Stimulated activated CD4-positive, alpha-beta T cell treated with anti-CD3 and anti-CD28 coated beads, Interleukin-12 subunit alpha, Interleukin-12 subunit beta, amount 100 ng/mL, for 48 hours (primary cell): ENCODE data around the gene NF2.

ENCODE experiments used
- DNase-seq, 3 donors: peaks; one replicate each; pipeline ENCODE4 v3.0.0-alpha.2; 2020; ENCODE audit warnings: low read depth in 2 of 3, low spot score in 1 of 3

The NF2 gene

GRCh38 chr22:29629903-29630516 is 26.6 kb downstream of the NF2 start:
- DNase-seq: no peak

DNA sequence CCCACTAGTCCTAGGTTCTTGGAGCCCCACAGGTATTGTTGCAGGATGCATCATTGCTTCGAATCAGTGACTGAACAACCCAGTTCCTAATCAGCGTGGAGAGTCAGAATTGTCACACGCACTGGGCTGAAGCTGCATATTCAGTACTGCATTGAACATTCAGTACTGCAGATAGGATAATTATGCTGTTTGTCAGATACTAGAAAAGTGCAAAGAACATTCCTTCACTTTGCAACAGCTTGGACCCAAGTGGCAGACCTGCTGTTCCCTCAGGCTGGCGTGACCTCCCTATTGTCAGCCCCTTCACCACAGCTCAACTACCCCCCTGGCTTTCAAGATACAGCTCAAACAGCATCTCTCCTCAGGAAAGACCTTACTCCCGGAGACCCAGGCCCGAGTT is 27.6 kb downstream of the NF2 start:
- DNase-seq: no peak

GRCh38 chr22:29631725-29632124 is 28.3 kb downstream of the NF2 start:
- DNase-seq: no peak

DNA sequence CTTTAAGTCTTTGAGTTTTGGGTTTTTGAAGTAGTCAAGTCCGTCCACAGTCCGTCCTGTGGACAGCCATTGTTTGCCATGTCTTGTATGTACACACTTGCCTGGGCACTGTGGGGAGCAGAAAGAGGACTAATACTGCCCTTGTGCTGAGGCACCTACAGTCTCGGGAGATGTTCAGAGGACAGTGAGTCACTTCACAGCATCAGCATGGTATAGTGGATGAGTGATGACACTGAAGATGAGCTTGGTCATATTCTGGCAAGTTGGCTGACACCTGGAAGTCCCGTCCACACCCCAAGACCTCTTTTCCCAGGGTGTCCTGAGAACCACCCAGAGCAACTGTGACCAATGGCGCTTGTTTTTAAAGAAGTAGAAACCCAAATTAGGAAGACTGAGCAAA is 29.2 kb downstream of the NF2 start:
- DNase-seq: no peak

DNA sequence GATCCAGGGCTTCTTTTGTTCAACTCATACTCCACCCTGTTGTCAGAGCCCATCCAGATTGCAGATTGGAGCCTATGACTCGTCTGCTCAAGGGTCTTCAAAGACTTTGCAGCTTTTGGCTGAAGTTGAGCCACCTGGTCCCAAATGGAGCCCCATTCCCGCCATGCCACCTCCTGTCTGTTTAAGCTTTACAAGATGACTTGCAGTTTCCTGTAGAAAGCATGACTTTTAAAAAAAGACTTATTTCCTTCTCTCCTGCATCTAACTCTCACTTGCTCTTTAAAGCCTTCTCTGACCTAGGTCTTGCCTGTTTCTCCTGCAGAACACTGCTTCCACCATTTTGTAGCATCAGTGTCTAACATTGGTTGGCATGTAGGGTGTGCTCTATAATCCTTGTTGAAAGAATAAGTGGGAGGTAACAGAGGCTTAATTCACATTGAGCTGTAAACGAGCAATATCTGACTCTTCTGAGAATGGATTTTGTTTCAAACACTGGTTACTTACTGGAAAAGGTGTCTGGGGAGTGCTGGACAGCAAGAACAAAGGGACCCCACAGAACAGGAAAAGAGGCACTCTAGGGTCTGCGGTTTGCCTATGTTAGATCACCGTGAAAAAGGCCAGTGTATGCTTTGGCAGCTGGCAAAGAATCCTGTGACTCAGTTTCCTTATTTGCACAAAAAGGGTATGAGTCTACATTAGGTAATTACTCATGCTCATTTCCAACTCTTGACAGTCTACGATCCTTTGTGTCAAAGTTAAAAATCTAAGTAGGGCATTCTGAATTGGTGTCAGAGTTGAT is 30.3 kb downstream of the NF2 start:
- DNase-seq: no peak

- no peak for DNase-seq
Measured at GRCh38 chr22:29634847-29635246, 31.4 kb downstream of the NF2 start.

- DNase-seq: no peak
Measured at GRCh38 chr22:29635734-29636357, 32.4 kb downstream of the NF2 start.

- DNase-seq: no peak
Measured at GRCh38 chr22:29636751-29637150, 33.3 kb downstream of the NF2 start.

DNA sequence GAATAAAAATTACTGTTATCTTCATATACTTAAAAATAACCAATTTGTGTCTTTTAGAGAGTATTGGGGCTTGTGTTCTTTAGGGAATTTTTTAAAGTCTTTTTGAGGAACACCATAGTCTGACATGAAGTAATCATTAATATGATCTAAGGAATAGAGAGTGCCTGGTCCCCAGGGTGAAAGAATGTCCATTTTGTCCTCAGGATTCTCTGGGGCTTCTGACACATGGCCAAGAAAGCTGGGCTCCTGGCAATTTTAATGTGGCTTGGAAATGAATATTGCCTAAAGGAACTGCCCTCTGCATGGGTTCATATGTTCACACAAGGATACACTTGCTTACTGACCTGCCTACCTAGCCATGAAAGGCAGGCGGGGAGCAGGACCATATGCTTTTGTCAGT is 33.7 kb downstream of the NF2 start:
- no peak for DNase-seq

DNA sequence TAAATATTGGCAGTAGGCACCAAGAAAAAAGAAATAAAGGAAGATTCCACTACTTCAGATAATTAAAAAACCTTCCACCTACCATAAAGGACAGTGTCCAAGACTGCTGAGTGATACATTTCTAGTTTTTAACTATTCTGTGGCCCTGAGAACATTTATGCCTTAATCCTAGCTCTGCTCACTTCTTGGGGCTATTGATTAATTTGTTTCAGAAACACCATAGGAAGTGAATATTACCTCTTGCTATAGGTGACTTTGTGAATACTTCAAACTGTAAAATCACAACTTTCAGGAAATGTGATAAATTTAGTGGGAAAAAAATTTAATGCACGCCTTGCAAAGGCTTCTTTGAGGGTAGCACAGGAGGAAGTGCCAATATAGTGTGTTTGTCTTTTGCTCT is 35.2 kb downstream of the NF2 start:
- no peak for DNase-seq

DNA sequence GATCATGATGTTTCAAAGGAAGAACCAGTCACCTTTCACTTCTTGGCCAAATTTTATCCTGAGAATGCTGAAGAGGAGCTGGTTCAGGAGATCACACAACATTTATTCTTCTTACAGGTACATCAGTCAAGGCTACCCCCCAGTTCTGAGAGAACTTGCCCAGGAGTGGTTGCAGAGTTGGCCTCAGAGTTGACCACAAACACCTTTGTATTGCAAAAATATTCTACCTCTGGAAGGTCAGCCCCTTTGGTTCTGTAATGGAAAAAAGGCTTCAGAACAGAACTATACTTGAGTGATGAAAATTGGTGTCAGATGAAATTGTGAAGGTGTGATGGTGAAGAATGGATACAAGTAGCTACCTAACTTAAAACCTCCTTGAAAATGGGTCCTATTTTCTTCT is 35.7 kb downstream of the NF2 start:
- no peak for DNase-seq

DNA sequence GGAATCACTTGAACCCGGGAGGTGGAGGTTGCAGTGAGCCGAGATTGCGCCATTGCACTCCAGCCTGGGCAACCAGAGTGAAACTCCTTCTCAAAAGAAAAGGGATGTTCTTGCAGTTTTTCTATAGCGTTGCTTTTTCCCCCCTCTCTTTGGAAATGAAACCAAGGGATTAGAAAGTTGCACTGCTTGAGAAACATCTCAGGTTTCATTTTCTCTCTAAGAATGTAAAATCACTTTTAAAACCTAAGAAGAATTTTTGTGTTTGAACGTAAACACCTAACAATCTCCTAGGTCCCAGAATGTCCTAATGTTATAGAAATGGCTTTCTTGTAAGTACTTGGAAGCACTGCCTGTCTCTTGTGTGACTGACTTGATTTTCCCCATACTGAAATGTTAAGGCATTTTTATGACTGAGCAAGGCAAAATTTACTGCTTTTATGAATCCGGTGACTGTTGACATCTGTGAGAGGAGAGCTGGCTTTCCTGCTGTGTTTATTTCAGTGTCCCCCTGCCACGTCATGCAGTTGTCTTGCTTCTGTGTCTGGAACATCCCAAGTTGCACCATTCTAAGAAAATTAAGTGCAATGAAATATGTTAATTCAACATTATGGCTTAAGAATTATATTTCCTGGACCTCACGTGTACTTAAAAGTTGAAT is 37.7 kb downstream of the NF2 start:
- DNase-seq: no peak

DNA sequence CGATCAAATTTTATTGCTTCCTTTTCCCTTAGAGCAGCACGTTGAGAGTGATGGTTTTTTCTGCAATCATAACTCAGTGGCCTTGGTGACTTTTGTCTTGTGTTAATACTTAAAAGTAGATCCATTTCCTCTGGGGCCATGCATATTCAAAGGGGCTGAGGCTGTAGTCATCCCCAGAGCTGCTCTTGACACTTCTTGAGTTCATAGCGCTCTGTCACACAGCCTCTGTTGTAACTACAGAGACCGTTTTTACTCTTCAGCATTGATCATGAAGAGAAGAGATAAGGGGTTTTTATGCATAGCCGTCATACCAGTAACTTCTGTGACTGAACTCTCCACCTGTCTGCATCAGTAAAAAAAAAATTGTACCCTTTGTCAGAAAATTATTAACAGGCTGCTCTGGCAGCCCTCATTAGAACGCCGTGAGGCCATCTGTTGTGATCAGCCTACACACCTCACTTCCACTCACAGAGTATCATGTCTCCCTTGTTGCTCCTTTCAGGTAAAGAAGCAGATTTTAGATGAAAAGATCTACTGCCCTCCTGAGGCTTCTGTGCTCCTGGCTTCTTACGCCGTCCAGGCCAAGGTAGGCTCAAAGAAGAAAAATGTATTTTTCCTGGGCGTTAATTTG is 38.4 kb downstream of the NF2 start:
- no peak for DNase-seq

DNA sequence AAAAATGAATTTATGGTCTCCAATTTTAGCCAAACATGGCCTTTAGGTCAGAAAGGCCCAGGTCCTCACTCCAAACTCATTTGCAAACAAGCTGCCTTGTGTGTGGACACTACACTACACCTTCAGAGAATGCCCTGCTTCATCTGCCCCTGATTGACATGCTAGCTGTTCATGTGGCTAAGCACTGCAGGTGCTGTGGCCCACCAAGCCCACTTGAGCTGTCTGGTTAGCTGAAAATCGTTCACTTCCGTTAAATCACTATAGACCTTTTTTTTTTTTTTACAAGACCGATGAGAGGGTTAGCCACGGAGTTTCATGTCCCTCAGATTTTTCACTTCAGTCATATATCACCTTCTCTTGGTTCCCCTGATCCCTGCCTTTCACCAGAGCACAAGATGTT is 39.3 kb downstream of the NF2 start:
- DNase-seq: no peak

- no peak for DNase-seq
Measured at GRCh38 chr22:29647954-29648737, 44.7 kb downstream of the NF2 start.

DNA sequence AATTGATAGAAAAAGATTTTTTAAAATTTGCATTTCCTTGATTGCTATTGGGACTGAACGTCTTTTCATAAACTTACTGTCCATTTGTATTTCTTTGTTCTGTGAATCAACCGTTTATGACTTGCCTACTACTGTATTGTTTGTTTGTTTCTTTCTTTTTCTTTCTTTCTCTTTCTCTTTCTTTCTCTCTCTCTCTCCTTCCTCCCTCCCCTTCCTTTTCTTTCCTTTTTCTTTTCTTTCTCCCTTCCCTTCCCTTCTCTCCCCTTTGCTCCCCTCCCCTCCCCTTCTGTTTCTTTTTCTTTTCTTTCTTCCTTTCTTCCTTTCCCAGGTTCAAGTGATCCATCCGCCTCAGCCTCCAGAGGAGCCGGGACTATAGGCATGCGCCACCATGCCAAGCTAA is 46.9 kb downstream of the NF2 start:
- no peak for DNase-seq

DNA sequence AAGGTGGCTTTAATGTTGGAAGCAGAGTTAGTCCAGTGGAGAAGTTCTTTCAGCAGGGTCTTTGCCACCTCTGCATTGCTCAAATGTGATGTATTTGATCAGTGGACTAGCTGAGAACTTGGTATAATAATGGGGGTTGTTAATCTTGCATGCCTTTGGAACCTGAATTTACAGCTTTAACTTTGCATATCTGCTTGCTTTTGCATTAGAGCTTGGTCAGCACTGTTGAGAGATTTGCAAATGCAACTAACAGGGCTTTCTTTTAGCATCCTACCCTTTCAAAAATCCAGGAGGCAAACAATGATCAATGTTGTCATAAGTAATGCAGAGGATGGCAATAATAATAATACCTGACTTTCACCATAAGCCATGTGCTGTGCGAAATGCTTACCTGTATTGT is 48.2 kb downstream of the NF2 start:
- no peak for DNase-seq

DNA sequence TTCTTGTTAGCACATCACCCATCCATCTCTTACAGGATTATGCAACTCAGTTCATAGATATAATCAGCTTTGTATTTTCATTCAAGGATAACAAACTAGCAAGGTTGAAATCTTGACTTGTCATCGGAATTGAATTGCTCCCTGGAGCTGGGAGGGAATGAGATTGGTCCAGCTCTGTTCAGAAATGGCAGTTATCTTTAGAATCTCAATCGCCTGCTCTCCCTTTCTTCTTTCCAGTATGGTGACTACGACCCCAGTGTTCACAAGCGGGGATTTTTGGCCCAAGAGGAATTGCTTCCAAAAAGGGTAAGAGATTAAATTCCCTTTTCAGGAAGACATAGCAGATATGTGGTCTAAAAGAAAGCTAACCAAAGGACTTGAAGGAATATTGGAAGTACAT is 51.0 kb downstream of the NF2 start:
- DNase-seq: no peak

GRCh38 chr22:29654882-29655281 is 51.4 kb downstream of the NF2 start:
- DNase-seq: no peak

DNA sequence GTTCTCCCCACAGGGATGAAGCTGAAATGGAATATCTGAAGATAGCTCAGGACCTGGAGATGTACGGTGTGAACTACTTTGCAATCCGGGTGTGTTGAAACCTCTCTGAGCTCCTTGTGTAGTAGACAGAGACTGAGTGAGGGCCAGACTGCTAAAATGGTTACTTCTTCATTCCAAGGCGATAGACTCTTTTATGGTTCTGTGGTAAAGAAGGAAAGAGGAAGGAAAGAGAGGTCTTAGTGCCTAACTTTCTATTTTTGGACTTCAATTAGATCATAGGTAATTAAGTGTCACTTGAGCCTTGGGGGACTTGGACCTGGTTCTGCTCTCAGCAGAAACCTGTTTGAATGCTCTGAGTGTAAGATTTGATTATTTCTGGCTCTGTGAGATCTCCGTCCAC is 54.7 kb downstream of the NF2 start:
- no peak for DNase-seq

- no peak for DNase-seq
Measured at GRCh38 chr22:29660021-29660420, 56.6 kb downstream of the NF2 start.
